ENCODE measurements around the gene MC1R. TPM values are rescaled to one million over a fixed set of nuclear protein-coding genes. Genes with fewer than 3 reads are reported as not detected.

Gene MC1R
- polyA plus RNA-seq, 2 of the 4 experiments (the other 2 are of a cell fraction), result 7.4 to 8.0 TPM

DNA sequence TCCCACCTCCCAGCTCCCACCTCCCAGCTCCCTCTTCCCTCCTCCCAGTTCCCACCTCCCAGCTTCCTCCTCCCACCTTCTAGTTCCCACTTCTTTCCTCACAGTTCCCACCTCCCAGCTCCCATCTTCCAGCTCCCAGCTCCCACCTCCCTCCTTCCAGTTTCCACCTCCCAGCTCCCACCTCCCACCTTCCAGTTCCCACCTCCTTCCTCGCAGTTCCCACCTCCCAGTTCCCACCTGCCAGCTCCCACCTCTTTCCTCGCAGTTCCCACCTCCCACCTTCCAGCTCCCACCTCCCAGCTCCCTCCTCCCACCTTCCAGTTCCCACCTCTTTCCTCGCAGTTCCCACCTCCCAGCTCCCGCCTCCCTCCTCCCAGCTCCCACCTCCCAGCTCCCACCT is 10.4 kb upstream of the MC1R start:
- Histone ChIP-seq H3K27ac (no peak overlapping the region), H3K4me2 (no peak overlapping the region), H3K9me3 (peaks cover 7% of the 10 kb centered on the region; the same call in 1 of the 3 replicates), H3K4me3 (no peak overlapping the region), H3K4me1 (peaks cover 4% of the 10 kb centered on the region; the same call in 2 of the 3 replicates)
- CTCF ChIA-PET, result interaction anchor here (1.7 to 7.6 kb wide), 2 partner anchors 14 to 15 kb away, joined by 6 to 109 read pairs; partner anchors contain the start of genes MC1R and TUBB3
- TF ChIP-seq KDM1A (IDR thresholded peaks at IDR 0.05; ENCODE audit: low read depth) (peak; percentile 73; the same call in 1 of the 2 replicates), RAD21 (conservative IDR thresholded peaks at IDR 0.05 in 1 of 2, IDR thresholded peaks at IDR 0.05 in 1 of 2) (no peak), KDM5A (IDR thresholded peaks at IDR 0.05) (no peak)
- TF ChIP-seq, protein P1, sequence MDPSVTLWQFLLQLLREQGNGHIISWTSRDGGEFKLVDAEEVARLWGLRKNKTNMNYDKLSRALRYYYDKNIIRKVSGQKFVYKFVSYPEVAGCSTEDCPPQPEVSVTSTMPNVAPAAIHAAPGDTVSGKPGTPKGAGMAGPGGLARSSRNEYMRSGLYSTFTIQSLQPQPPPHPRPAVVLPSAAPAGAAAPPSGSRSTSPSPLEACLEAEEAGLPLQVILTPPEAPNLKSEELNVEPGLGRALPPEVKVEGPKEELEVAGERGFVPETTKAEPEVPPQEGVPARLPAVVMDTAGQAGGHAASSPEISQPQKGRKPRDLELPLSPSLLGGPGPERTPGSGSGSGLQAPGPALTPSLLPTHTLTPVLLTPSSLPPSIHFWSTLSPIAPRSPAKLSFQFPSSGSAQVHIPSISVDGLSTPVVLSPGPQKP (IDR thresholded peaks at IDR 0.05; ENCODE audit: low read depth, low read length), result no peak
- TF ChIP-seq, protein P2, sequence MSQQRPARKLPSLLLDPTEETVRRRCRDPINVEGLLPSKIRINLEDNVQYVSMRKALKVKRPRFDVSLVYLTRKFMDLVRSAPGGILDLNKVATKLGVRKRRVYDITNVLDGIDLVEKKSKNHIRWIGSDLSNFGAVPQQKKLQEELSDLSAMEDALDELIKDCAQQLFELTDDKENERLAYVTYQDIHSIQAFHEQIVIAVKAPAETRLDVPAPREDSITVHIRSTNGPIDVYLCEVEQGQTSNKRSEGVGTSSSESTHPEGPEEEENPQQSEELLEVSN (IDR thresholded peaks at IDR 0.05; ENCODE audit: borderline replicate concordance, low read depth), result no peak
- TF ChIP-seq, protein P3, sequence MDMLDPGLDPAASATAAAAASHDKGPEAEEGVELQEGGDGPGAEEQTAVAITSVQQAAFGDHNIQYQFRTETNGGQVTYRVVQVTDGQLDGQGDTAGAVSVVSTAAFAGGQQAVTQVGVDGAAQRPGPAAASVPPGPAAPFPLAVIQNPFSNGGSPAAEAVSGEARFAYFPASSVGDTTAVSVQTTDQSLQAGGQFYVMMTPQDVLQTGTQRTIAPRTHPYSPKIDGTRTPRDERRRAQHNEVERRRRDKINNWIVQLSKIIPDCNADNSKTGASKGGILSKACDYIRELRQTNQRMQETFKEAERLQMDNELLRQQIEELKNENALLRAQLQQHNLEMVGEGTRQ (IDR thresholded peaks at IDR 0.05), result no peak
- DNase-seq (ENCODE audit: low read depth in 1 of 2, low spot score in 1 of 2), result no peak
- ATAC-seq, result no peak
- WGBS (ENCODE audit: missing lambda C conversion rate), result 100% methylated on average over 2 of the region's 4 CpGs
- POLR2A ChIA-PET, result interaction anchor here (0.7 to 3.1 kb wide), 5 partner anchors 9 to 34 kb away, joined by 3 to 20 read pairs (median 6); partner anchors contain the start of genes MC1R, TCF25 and TUBB3
- FAIRE-seq, result no peak

DNA sequence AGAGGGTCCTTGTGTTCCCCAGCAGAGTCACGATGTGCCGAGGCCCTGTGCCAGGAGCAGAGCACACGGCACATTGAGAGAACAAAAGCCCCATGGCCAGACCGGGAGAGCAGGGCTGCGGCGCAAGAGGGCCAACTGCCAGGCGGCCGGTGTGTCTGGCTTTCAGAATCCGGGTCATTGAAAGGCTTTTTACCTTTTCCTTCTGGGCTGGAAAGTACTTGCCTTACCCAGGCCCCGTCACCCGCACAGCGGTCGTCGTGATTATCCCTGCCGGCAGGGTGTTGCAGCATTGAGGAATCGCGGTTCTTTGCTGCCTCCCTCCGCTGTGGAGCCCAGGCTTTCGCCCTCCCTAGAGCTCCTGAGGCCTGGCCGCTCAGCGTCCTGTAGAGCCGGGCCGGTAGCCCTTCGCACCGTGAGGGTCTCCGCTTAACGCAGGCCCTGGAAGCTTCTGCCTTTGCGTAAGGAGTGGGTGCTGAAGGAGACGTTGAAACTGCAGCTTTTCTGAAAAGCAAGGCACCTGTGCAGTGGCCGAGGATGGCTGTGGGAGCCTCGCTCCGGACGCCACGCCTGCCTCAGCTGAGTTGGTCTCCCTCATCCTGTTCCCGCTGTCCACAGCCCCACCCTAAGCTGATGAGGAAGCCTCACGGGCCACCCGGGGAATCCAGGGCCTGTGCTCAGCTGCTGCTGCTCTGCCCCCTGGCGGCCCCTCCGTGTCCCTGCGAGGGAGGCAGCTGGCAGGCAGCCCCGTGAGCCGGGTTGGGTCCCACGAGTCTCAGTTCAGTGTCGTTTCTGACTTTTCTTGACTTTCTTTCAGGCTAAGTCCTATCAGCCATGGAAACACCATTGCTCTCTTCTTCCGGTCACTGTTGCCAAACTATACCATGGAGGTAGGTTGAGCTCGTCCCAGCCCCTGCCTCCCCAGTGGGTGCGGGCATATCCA is 8.6 kb upstream of the MC1R start:
- WGBS (ENCODE audit: missing lambda C conversion rate), result 76% methylated on average over 41 of the region's 47 CpGs
- ChIA-PET POLR2A (interaction anchor here (0.5 to 1.5 kb wide), 5 partner anchors 9 to 309 kb away, joined by 3 to 19 read pairs (median 4); partner anchors contain the start of genes MC1R, TCF25 and TUBB3), CTCF (interaction anchor here (0.7 to 7.6 kb wide), 32 partner anchors 9 to 210 kb away, joined by 3 to 109 read pairs (median 4); partner anchors contain the start of genes MC1R, SPATA2L and TUBB3)
- peaks cover 7% of the 10 kb centered on the region; the same call in 1 of the 3 replicates for H3K9me3 ChIP-seq
- H3K4me2 ChIP-seq, result no peak overlapping the region
- DNase-seq (ENCODE audit: low read depth in 1 of 2, low spot score in 1 of 2), result peak; percentile 79 to 80
- peak overlapping the region in 1 of 2 experiments; percentile 68; a peak in 3 of 6 replicates for H3K27ac ChIP-seq
- no peak for FAIRE-seq
- H3K4me3 ChIP-seq, result no peak overlapping the region
- peaks cover 4% of the 10 kb centered on the region; the same call in 2 of the 3 replicates for H3K4me1 ChIP-seq
- ATAC-seq, result peak; percentile 64 to 87
- TF ChIP-seq, protein P4, sequence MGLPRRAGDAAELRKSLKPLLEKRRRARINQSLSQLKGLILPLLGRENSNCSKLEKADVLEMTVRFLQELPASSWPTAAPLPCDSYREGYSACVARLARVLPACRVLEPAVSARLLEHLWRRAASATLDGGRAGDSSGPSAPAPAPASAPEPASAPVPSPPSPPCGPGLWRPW (IDR thresholded peaks at IDR 0.05), result no peak
- TF ChIP-seq JUN (IDR thresholded peaks at IDR 0.05) (peak in 1 of 2 experiments; percentile 42; a peak in 1 of 5 replicates), SMC3 (IDR thresholded peaks at IDR 0.05) (peak; percentile 53), EHF (CRISPR knock-in tag; IDR thresholded peaks at IDR 0.05) (no peak), POLR2AphosphoS2 (conservative IDR thresholded peaks at IDR 0.05; ENCODE audit: low read length) (no peak), MYC (IDR thresholded peaks at IDR 0.05; ENCODE audit: borderline replicate concordance, low read length) (no peak), POLR2A (IDR thresholded peaks at IDR 0.05; ENCODE audit: low read length) (0 out of 2 replicates have a peak, but pooled peaks have one; percentile 11), NPAS2 (CRISPR knock-in tag; IDR thresholded peaks at IDR 0.05; ENCODE audit: borderline replicate concordance) (no peak), KDM5A (IDR thresholded peaks at IDR 0.05) (no peak), HEYL (CRISPR knock-in tag; IDR thresholded peaks at IDR 0.05) (no peak), RFX5 (IDR thresholded peaks at IDR 0.05) (no peak), ESRRA (IDR thresholded peaks at IDR 0.05; ENCODE audit: borderline replicate concordance, low read length) (no peak), MAFK (IDR thresholded peaks at IDR 0.05; ENCODE audit: partially characterized antibody) (no peak), SREBF2 (IDR thresholded peaks at IDR 0.05) (no peak), NR3C1 (IDR thresholded peaks at IDR 0.05) (no peak), FOSB (CRISPR knock-in tag; IDR thresholded peaks at IDR 0.05) (no peak), ZFP36 (IDR thresholded peaks at IDR 0.05; ENCODE audit: borderline replicate concordance, partially characterized antibody) (no peak), NFE2L2 (conservative IDR thresholded peaks at IDR 0.05; ENCODE audit: low read length) (no peak), HOXB5 (CRISPR knock-in tag; IDR thresholded peaks at IDR 0.05) (no peak), RNF2 (IDR thresholded peaks at IDR 0.05; ENCODE audit: borderline replicate concordance, low read depth) (no peak)
- TF ChIP-seq, protein P5, sequence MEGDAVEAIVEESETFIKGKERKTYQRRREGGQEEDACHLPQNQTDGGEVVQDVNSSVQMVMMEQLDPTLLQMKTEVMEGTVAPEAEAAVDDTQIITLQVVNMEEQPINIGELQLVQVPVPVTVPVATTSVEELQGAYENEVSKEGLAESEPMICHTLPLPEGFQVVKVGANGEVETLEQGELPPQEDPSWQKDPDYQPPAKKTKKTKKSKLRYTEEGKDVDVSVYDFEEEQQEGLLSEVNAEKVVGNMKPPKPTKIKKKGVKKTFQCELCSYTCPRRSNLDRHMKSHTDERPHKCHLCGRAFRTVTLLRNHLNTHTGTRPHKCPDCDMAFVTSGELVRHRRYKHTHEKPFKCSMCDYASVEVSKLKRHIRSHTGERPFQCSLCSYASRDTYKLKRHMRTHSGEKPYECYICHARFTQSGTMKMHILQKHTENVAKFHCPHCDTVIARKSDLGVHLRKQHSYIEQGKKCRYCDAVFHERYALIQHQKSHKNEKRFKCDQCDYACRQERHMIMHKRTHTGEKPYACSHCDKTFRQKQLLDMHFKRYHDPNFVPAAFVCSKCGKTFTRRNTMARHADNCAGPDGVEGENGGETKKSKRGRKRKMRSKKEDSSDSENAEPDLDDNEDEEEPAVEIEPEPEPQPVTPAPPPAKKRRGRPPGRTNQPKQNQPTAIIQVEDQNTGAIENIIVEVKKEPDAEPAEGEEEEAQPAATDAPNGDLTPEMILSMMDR (IDR thresholded peaks at IDR 0.05), result peak; percentile 66
- TF ChIP-seq, protein P6, sequence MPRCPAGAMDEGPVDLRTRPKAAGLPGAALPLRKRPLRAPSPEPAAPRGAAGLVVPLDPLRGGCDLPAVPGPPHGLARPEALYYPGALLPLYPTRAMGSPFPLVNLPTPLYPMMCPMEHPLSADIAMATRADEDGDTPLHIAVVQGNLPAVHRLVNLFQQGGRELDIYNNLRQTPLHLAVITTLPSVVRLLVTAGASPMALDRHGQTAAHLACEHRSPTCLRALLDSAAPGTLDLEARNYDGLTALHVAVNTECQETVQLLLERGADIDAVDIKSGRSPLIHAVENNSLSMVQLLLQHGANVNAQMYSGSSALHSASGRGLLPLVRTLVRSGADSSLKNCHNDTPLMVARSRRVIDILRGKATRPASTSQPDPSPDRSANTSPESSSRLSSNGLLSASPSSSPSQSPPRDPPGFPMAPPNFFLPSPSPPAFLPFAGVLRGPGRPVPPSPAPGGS (IDR thresholded peaks at IDR 0.05), result no peak
- TF ChIP-seq, protein P7, sequence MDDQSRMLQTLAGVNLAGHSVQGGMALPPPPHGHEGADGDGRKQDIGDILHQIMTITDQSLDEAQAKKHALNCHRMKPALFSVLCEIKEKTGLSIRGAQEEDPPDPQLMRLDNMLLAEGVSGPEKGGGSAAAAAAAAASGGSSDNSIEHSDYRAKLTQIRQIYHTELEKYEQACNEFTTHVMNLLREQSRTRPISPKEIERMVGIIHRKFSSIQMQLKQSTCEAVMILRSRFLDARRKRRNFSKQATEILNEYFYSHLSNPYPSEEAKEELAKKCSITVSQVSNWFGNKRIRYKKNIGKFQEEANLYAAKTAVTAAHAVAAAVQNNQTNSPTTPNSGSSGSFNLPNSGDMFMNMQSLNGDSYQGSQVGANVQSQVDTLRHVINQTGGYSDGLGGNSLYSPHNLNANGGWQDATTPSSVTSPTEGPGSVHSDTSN (IDR thresholded peaks at IDR 0.05), result no peak

Data from A549 (cell line).